GM19351 (cell line): Measurements from ENCODE around the gene HIGD1B.

Experiments
- ATAC-seq: cut with Tn5 transposase; IDR thresholded peaks from one replicate; pipeline ENCODE4 v1.9.1; 2021; ENCODE audit warnings: mild to moderate bottlenecking, moderate library complexity; ENCODE audit not compliant: unreplicated experiment

The HIGD1B gene

DNA sequence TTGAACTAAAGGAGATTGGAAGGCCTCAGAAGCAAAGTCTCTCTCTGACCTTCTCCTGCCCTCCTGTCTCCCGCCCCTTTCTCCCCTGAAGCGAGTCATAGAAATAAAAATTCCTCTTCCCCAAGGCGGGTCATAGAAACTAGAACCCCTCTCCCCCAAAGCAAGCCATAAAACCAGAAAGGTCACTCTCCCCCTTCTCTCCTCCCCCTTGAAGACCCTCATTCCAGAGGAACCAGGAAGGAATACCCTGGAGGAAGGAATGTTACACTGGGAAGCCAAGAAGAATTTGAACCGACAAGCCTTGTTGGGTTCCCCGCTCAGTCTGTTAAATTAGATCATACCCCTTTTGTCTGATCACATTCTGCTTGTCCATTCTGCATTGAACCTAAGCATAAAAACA, 14.9 kb upstream of the HIGD1B start:
- ATAC-seq = no peak

DNA sequence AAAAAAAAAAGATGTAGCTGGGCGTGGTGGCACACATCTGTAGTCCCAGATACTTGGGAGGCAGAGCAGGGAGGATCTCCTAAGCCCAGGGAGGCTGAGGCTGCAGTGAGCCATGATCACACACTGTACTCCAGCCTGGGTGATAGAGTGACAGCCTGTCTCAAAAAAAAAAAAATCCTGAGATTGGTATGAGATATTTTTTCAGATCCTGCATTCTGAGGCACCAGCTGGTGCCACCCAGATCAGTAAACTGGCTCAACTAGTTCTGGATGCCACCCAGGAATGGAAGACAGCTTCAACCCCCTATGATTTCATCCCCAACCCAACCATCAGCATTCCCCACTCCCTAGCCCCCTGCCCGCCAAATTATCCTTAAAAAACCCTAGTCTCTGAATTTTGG, 10.5 kb upstream of the HIGD1B start:
- ATAC-seq = no peak

DNA sequence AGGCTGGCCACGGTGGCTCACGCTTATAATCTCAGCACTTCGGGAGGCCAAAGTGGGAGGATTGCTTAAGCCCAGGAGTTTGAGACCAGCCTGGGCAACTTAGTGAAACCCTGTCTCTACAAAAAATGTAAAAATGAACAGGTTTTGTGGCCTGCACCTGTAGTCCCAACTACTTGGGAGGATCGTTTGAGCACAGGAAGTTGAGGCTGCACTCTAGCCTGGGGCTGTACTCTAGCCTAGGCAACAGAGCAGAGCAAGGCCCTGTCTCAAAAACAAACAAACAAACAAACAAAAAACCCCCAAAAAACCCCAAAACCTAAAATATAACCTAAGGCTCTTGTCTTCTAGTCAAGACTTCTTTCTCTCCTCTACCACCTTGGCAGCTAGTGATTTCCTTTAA, 7.4 kb upstream of the HIGD1B start:
- ATAC-seq = no peak

DNA sequence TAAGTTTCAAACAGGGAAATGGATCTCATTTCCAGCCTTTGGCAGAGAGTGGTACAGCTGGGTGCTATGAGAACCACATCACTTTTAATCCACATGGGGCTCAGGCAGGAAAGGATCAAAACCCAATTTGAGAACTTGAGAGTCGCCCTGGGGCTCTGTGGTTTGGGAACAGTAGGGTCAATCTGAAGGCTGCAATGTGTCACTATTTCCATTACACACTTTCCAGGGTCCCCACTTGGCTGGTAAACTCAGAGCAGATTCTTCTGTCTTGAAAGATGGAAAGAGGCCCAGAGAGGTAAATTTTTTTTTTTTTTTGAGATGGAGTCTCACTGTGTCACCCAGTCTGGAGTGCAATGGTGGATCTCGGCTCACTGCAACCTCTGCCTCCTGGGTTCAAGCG, 6.7 kb upstream of the HIGD1B start:
- ATAC-seq = no peak

DNA sequence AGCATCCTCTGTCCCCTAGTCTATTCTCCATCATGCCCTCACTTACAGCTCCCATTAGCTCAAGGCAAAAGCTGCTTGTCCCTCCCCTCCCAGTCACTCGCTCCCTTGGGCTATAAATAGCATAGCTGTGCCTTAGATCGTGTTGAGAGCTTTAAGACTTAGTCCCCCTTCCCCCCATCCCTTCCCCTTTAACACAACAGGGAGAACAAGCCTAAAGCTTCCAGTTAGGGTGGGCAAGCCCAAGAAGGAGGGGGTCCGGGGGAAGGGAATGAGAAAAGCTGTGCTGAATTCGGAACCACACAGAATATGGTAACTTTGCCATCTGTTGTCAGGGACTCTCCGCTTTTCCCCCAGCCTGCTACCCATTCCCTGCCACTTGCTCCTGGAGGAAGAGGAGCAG, 4.9 kb upstream of the HIGD1B start:
- no peak for ATAC-seq

DNA sequence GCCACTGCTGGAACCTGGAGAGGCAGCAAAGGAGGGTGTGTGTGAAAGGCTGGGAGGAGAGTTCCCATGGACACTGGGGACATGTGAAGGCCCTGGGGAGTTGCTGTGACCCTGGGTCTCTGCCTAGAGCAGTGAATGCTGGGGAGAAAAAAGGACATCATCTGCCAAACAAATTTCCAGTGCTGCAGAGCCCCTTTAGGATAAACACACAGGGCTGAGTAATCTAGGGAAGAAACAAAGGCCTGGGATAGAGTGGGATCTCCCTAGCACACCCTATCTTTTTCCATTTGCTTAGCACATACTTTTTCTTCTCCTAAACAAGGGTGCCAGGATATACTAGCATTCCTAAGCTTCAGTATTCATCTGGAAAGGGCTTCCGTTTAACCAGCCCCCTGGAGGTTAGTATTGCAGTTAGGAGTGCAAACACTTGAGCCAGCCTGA, 3.3 kb upstream of the HIGD1B start:
- ATAC-seq = no peak

DNA sequence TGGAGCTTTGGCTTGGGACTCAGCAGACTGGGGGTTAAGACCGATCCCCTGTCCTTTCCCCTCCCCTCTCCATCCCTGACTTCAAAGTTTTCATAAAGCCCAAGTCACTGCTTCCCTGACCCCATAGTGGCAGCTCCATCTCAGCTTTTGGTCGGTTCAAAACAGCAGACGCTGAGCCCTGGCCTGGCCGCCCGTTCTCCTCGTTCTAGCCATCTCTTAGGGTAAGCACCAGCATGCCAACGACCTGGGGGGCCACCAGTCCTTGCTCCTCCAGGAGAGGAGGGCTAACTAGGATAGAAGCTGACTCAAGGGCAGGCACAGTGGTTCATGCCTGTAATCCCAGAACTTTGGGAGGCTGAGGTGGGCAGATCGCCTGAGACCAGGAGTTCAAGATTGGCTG, 1.5 kb upstream of the HIGD1B start:
- no peak for ATAC-seq

DNA sequence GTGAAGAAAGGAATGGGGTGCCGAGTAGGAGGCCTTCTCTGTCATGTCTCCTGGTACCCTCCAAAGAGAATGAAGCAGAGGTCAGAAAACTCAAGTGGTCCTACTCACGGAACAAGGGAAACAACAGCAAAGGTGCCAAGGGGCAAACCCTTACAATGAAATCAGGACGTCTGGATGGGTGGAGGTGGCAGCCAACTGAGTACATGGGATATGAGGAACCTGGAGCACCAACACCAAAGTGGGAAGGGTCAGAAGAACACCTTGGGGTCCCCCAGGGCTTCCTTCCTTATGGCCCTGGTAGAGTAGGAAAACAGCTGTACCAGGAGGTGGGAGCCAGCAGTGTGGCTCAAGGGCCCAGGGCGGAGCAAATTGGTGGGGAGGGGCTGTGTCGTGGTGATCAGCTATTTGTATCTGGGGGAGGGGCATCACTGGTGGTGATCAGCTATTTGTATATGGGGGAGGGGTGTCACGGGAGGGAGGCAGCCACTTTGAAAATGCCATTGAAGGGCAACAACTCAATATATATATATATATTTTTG, 643 bp downstream of the HIGD1B start:
- no peak for ATAC-seq

DNA sequence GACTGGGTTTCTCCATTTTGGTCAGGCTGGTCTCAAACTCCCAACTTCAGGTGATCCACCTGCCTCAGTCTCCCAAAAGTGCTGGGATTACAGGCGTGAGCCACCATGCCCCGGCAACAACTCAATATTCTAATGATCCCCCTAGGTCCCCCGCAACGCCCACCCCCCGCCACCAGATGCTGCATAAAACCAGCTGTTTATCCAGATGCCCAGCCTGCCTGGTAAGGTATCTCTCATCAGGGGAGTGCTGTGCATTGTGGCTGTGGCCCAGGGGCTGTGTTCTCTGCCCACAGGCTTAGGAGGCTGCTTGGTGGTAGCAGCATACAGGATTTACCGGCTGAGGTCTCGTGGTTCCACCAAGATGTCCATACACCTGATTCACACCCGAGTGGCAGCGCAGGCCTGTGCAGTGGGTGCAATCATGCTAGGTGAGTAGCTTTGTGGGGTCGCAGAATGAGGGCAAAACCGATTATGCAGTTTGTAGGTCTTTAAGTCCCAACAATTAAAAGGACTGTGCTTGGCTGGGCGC, 1.3 kb downstream of the HIGD1B start:
- ATAC-seq = no peak

DNA sequence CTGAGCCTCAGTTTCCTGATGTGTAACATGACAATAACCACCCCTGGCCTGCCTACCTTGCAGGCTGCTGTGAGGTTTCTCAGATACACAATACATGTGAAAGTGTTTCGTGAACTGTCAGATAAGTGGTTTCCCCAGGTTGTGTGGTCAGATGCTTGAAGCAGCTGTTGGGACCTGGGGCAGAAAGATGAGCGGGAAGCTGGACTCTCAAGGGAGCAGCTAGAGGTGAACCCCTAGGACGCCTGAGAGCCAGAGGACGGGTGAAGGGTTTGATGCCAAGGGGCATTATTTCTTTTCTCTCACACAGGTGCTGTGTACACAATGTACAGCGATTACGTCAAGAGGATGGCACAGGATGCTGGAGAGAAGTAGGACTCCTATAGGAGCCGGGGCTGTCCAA, 2.3 kb downstream of the HIGD1B start:
- ATAC-seq = no peak

DNA sequence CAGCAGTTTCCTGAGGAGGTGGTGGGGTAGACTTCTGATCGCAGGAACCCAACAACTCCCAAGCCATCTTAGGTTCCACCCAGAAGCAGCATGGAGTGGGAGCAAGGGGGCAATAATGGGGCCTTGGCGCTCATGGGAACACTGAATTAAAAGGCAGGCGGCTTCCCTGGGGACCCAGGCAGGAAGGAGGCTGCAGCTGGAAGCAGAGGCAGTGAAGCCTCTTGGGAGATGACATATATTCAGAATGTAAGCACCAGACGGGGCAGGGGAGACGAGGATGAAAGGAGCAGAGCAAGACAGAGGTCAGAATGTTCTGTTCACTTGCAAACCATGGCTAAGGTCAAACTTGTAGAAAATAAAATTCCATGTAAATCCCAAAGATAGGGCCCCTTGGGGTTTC, 2.9 kb downstream of the HIGD1B start:
- ATAC-seq = no peak

DNA sequence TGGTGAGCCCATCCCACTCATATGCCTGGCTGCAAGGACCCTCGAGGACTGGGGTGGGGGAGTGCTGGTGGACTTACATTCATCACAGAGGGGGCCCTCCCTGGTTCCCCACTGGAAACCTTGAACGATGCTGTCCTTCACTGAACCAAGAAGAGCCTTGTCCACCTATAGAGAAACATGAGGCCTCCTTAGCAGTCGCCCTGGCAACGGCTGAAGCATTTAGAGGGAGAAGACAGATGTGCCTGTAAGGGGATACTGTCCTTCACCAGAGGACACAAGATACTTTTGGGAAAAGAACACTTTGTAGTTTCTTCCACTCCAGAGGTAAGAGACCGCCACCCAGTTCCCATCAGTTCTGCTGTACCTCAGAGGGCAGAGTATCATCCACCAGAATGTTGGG, 6.5 kb downstream of the HIGD1B start:
- no peak for ATAC-seq

DNA sequence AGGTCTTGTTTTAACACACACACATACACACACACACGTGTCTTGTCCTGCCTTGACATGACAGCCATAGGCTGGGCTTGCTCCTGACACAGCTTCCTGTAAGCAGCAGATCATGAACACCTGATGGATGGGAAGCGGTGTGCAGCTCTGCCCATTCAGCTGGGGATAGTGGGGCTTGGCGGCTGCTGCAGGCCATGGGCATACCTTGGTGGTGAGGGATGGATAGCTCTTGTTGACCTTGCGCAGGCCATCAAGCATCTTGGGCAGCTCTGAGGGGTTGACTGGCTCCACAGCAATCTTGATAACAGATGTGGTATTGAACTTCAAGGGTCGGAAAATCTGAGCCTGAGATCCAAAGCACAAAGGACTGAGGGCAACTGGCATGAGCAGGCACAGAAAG, 12.0 kb downstream of the HIGD1B start:
- no peak for ATAC-seq

DNA sequence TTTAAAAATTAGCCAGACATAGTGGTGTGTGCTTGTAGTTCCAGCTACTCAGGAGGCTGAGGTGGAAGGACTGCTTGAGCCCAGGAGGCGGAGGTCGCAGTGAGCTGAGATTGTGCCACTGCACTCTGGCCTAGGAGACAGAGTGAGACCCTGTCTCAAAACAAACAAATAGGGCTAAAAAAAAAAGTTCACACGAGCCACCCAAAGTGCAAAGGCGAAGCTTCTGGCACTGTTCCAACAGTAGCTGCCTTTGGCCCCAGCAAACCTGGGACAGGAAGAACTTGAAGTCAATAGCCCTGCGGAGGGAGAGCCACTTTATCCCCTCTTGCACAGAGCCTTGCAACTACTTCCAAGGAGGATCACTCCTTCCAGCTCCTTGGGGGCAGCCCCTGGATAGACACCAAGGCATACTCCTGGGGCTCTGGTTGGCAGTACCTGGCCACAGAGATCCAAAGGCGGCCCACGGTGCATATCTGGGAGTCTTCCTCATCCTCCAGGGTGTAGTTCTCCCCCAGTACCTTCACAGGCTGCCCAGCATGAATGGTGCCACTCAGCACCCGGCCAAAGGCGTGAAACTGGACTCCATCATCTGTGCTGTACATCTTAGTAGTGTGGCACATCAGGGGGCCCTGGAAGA, 14.7 kb downstream of the HIGD1B start:
- no peak for ATAC-seq

DNA sequence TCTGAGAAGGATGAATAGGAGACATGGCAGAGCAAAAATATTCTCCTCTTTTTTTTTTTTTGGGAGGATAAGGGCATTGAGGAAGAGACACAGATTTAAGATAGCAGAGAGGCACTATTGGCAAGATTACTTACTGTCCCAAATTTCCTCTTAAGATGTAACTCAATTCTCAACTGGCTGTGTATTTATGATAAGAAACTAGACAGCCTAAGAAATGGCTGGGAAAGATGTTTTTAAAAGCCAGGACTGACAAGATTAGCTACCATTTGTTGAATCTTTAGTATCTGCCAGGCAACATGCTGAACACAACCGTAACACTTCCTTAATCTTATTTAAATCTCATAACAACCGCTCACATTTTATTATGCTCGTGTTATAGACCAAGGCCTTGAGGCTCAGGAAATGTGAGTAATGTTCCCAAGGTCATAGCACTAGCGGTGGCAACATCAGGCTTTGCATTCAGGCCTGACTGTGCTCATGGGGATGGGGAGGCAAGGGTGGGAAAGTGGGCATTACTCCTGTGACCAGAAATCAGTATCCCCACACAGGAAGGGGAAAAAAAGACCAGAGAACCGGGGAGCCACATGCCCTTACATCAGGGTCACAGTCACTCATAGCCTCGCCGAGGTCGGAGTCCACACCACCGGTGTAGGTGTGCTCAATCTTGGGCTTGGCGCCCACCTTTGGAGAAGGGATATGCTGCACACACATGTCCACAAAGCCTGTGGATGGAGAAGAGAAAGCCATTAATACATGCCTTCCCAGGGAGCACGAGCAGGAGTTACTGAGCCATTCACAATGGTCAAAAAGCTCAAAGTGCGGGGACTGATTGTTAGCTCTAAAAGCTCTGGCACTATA, 15.6 kb downstream of the HIGD1B start:
- ATAC-seq = no peak

DNA sequence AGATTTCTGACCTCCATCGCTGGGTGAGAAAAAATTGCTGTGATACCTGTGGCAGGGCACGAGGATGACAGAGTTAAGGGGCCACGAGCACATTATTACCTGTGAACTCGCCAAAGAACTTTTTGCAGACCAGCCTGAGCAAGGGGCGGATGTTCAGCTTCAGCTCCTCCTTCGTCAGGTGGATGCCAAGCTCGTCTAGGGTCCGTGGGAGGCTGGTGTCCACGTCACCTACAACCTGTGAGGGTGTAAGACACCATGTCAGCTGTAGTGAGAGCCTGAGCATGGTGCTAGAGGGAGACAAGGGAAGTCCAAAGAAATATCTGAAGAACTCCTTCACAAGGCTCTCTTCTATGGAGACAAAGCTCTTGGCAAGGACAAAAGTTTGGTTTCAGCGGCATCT, 17.1 kb downstream of the HIGD1B start:
- ATAC-seq = no peak

DNA sequence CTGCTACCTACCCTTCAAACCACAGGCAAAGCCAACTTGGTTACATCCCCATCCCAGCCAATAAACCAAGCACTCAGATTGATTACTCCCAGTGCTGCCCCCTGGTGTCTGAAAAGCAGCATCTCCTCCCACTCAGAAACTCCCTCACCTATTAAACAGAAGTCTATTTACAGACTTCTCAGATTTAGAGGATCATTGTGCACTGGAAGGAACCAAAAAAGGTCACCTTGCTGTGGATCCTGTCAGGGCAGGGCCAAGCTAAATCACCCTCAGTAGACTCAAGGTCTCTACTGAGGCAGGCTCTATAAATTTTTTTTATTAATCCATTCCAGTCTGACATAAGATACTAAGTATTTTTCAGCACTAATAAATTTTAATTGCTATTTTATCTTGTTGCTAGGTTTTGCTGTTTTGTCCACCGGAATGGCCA, 17.6 kb downstream of the HIGD1B start:
- ATAC-seq = no peak

DNA sequence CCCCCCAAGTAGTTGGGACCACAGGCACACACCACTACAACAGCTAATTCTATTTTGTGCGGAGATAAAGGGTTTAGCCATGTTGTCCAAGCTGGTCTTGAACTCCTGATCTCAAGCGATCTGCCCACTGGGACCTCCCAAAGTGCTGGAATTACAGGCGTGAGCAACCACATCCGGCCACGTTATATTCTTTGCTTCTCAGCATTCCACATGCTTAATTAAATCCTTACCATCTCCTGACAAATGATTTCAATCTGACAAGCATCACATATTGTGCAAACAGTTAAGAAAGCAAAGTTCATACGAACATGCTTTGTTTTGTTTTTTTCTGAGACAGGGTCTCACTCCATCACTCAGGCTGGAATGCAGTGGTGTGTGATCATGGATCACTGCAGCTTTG, 18.2 kb downstream of the HIGD1B start:
- no peak for ATAC-seq

DNA sequence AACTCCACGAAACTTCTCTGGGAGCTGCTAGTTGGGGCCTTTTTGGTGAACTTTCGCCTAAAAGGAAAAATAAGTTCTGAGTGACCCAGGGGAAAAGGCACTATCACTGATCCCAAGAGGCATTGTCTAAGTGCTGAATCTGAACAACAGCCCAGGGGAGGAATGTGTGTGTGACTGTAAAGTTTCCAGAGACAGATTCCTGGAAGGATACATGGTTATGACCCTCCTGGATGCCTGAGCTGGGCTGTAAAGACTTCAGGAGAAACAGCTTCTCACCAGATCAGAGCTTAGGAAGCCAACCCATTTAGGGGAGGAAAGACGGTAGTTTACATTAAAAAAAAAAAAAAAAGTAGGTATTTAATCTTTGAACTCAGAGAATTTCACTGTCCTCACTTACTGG, 20.2 kb downstream of the HIGD1B start:
- ATAC-seq = no peak

DNA sequence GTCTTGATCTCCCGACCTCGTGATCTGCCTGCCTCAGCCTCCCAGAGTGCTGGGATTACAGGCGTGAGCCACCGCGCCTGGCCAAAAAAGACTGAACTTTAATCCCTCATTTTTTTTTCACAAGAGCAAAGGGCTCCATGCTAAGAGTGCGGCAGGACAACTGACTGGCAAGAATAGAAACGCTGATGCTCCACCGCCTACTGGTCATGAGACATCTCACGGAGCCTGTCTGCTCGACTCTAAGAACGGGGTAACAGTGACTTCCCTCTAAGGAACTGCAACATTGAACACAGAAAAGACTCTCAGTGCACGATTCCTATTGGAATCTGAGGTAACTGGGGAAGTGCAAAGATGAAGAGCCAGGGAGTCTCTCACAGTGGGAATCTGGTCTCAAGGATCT, 23.9 kb downstream of the HIGD1B start:
- no peak for ATAC-seq

DNA sequence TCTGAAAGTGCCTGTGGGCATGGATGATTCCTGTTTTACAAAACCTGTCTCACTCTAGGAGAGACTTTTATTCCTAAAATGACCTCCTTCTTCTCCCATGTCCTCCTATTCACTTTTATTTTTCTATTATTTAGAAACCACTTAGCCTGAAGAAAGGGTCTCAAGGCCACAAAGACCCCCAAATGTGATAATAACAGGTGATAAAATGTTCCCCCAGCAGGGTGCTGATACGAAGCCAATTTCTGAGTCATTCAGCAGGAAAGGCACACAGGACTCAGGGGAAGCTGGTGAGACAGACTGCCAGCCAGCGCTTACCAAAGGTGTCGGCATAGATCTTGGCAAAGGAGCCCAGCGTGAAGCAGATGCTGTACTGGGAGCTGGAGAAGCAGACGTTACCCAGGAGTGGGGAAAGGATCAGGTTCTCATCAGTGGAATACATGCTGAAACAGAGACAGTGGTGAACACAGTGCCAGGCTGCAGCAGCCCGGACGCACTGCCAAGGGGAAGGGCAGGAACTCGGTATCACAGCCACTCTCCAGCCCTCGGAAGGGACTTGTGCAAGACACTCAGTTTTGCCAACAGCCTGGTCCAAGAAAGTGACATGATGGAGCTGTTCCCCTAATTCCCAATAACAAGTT, 24.6 kb downstream of the HIGD1B start:
- ATAC-seq = no peak

DNA sequence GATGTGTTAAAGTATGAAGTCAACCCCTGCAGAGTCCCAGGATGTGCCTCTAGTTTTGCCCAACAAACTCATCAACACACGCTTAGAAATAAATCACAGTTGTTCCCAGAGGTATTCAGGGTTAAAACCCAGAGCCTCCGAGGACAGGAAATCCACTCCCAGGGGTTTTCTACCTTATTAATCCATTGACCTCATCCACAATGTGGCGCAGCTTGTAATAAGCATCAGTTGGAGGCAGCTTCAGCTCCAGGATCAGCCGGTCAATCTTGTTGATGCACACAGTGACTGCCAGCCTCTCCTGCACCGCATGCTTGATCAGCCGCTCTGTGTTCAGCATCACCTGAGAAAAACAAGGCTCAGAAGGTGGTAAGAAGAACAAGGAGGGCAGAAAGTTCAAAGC, 28.1 kb downstream of the HIGD1B start:
- ATAC-seq = no peak
